ENCODE results near the gene IFT81. TPM values are rescaled to one million over a fixed set of nuclear protein-coding genes. Genes with fewer than 3 reads are reported as not detected.
"Not testable (repeated sequence)": the region's sequence is repeated elsewhere in the genome, so short reads cannot be mapped to it uniquely, and the experiment has no call there.

Gene IFT81
- total RNA-seq, 2 donors from 2014 or later: 7.5 to 12.0 TPM

DNA sequence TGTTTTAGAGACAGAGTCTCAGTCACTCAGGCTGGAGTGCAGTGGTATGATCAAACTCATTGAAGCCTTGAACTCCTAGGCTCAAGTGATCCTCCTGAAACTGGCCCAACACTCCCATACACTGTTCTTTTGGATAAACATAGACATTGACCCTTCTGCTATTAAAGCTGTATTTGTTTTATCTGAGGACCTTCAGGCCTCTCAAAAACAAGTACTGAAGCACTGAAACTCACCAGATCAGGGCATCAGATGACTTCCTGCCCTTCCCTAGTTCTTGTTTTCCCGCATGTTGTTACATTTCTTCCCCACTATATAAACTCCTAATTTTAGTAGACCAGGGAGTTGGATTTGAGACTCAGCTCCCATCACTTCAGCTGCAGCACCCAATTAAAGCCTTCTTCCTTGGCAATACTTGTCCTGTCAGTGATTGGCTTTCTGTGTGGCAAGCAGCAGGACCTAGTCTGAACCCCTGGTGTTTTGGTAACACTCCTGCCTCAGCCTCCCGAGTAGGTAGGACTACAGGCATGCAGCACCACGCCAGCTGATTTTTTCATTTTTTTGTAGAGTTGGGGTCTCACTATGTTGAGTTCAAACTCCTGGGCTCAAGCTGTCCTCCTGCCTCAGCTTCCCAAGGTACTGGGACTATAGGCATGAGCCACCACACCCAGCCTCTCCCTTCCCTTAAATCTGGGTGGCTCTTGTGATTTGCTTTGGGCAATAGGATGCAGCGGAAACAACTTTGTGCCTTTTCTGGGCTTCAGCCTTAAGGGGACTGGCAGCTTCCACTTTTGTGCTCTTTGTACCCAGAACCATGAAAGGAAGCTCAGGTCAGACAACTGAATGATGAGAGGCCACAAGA, 12.5 kb upstream of the IFT81 start:
- Histone ChIP-seq H3K27ac (peak overlapping the region; percentile 79 to 92), H3K4me3 (no peak overlapping the region), H3K4me1 (peaks cover 0 to 54% of the 10 kb centered on the region in 2 donors), H3K27me3 (no peaks in the 10 kb centered on the region), H3K9me3 (no peaks in the 10 kb centered on the region), H3K36me3 (no peaks in the 10 kb centered on the region)
- DNase-seq (ENCODE audit: low spot score): no peak
- no peak for TF ChIP-seq CTCF (IDR thresholded peaks at IDR 0.05)

- no peak overlapping the region for H3K4me3 ChIP-seq
- no peaks in the 10 kb centered on the region for H3K36me3 ChIP-seq
- H3K9me3 ChIP-seq: no peaks in the 10 kb centered on the region
- no peak for TF ChIP-seq CTCF (IDR thresholded peaks at IDR 0.05)
- DNase-seq (ENCODE audit: low spot score): no peak
- H3K27me3 ChIP-seq: no peaks in the 10 kb centered on the region
- H3K27ac ChIP-seq: peak overlapping the region; percentile 79 to 92
- peaks cover 0 to 48% of the 10 kb centered on the region in 2 donors for H3K4me1 ChIP-seq
These were observed 11.9 kb upstream of the IFT81 start for GRCh38 chr12:110112335-110112660.

DNA sequence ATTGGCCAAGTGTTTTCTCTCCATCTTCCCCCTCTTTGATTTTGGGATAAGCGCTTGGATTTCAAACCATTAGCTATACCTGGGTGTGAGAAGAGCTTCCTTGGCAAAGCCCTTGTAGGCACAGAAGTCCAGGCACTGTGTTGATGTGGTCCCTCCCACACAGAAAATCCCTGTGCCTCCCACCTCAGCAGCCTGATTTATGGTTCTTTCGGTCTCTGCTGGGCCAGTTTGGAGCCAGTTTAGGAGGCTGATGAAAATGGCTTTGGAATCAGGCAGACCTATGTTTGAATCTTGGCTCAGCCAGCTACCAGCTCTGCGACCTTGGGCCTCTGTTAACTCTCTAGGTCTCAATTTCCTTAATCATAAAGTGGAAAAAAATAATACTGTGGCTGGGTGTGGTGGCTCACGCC, 9.6 kb upstream of the IFT81 start:
- no peak for DNase-seq (ENCODE audit: low spot score)
- no peaks in the 10 kb centered on the region for H3K36me3 ChIP-seq
- H3K4me3 ChIP-seq: no peak overlapping the region
- H3K4me1 ChIP-seq: peaks cover 0 to 38% of the 10 kb centered on the region in 2 donors
- no peak for TF ChIP-seq CTCF (IDR thresholded peaks at IDR 0.05)
- no peaks in the 10 kb centered on the region for H3K27me3 ChIP-seq
- peak overlapping the region; percentile 38 to 43 for H3K27ac ChIP-seq
- no peaks in the 10 kb centered on the region for H3K9me3 ChIP-seq

GRCh38 chr12:110115675-110116074, 8.5 kb upstream of the IFT81 start:
- Histone ChIP-seq H3K36me3 (no peaks in the 10 kb centered on the region), H3K27me3 (no peaks in the 10 kb centered on the region), H3K27ac (peak overlapping the region; percentile 16 to 45), H3K9me3 (no peaks in the 10 kb centered on the region), H3K4me1 (peaks cover 0 to 33% of the 10 kb centered on the region in 2 donors), H3K4me3 (no peak overlapping the region)
- no peak for TF ChIP-seq CTCF (IDR thresholded peaks at IDR 0.05)
- DNase-seq (ENCODE audit: low spot score): no peak

DNA sequence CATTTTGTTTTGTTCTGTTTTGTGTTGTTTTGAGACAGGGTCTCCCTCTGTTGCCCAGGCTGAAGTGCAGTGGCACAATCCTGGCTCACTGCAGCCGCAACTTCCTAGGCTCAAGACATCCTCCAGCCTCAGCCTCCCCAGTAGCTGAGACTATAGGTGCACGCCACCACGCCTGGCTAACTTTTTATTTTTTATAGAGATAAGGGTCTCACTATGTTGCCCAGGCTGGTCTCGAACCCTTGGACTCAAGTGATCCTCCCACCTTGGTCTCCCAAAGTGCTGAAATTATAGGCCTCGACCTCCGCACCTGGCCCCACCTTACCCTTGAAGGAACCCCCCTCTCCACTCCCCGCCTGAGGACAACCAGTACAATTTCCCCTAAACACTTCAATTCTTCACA, 7.5 kb upstream of the IFT81 start:
- H3K4me3 ChIP-seq: no peak overlapping the region
- peaks cover 0 to 26% of the 10 kb centered on the region in 2 donors for H3K4me1 ChIP-seq
- peak overlapping the region in 1 of 2 donors; percentile 16 for H3K27ac ChIP-seq
- no peaks in the 10 kb centered on the region for H3K27me3 ChIP-seq
- no peak for DNase-seq (ENCODE audit: low spot score)
- no peaks in the 10 kb centered on the region for H3K36me3 ChIP-seq
- TF ChIP-seq CTCF (IDR thresholded peaks at IDR 0.05): no peak
- no peaks in the 10 kb centered on the region for H3K9me3 ChIP-seq

GRCh38 chr12:110117210-110117609, 6.9 kb upstream of the IFT81 start:
- not testable (repeated sequence) for H3K27me3 ChIP-seq; H3K9me3 ChIP-seq; H3K4me3 ChIP-seq; H3K36me3 ChIP-seq; DNase-seq (ENCODE audit: low spot score)
- peaks cover 0 to 21% of the 10 kb centered on the region in 2 donors for H3K4me1 ChIP-seq
- peak overlapping the region in 1 of 2 donors; percentile 31 for H3K27ac ChIP-seq

Data from right atrium auricular region (tissue), 2 donors.